ENCODE results near the gene WWOX. TPM values are rescaled to one million over a fixed set of nuclear protein-coding genes. Genes with fewer than 3 reads are reported as not detected.
"Not testable (repeated sequence)": the region's sequence is repeated elsewhere in the genome, so short reads cannot be mapped to it uniquely, and the experiment has no call there.

The WWOX gene
- total RNA-seq, 6 experiments from 2014 or later, result 0.46 to 3.4 (median 1.3) TPM

GRCh38 chr16:78689536-78689935, 590.1 kb downstream of the WWOX start:
- Mint-ChIP-seq H3K27ac (no peak overlapping the region), H3K9me3 (peaks cover 63% of the 10 kb centered on the region), H3K4me3 (no peak overlapping the region), H3K4me1 (ENCODE audit: low read depth) (no peaks in the 10 kb centered on the region), H3K36me3 (ENCODE audit: low read depth) (peaks cover 5% of the 10 kb centered on the region; the same call in 1 of the 2 replicates), H3K27me3 (ENCODE audit: insufficient read depth) (no peaks in the 10 kb centered on the region)
- no peak for DNase-seq
- TF ChIP-seq CTCF (IDR thresholded peaks at IDR 0.05), result no peak

GRCh38 chr16:78690510-78690909, 591.1 kb downstream of the WWOX start:
- Mint-ChIP-seq H3K36me3 (ENCODE audit: low read depth) (peaks cover 5% of the 10 kb centered on the region; the same call in 1 of the 2 replicates), H3K9me3 (peaks cover 58% of the 10 kb centered on the region), H3K4me3 (no peak overlapping the region), H3K27me3 (ENCODE audit: insufficient read depth) (no peaks in the 10 kb centered on the region), H3K4me1 (ENCODE audit: low read depth) (no peaks in the 10 kb centered on the region), H3K27ac (no peak overlapping the region)
- TF ChIP-seq CTCF (IDR thresholded peaks at IDR 0.05), result no peak
- DNase-seq, result no peak

- H3K27ac Mint-ChIP-seq; H3K4me1 Mint-ChIP-seq (ENCODE audit: low read depth); H3K36me3 Mint-ChIP-seq (ENCODE audit: low read depth); DNase-seq; H3K27me3 Mint-ChIP-seq (ENCODE audit: insufficient read depth); H3K4me3 Mint-ChIP-seq: not testable (repeated sequence)
- H3K9me3 Mint-ChIP-seq, result peaks cover 54% of the 10 kb centered on the region
Measured at GRCh38 chr16:78691746-78692145, 592.3 kb downstream of the WWOX start.

GRCh38 chr16:78693496-78693895, 594.0 kb downstream of the WWOX start:
- Mint-ChIP-seq H3K9me3 (peaks cover 65% of the 10 kb centered on the region), H3K27me3 (ENCODE audit: insufficient read depth) (no peaks in the 10 kb centered on the region), H3K36me3 (ENCODE audit: low read depth) (peaks cover 5% of the 10 kb centered on the region; the same call in 1 of the 2 replicates), H3K4me1 (ENCODE audit: low read depth) (no peaks in the 10 kb centered on the region), H3K4me3 (no peak overlapping the region), H3K27ac (no peak overlapping the region)
- DNase-seq, result no peak
- no peak for TF ChIP-seq CTCF (IDR thresholded peaks at IDR 0.05)

- Mint-ChIP-seq H3K9me3 (peaks cover 55% of the 10 kb centered on the region), H3K27ac (no peak overlapping the region), H3K27me3 (ENCODE audit: insufficient read depth) (no peaks in the 10 kb centered on the region), H3K36me3 (ENCODE audit: low read depth) (peaks cover 5% of the 10 kb centered on the region; the same call in 1 of the 2 replicates), H3K4me1 (ENCODE audit: low read depth) (no peaks in the 10 kb centered on the region), H3K4me3 (no peak overlapping the region)
- TF ChIP-seq CTCF (IDR thresholded peaks at IDR 0.05), result no peak
- no peak for DNase-seq
Measured at GRCh38 chr16:78694414-78694813, 595.0 kb downstream of the WWOX start.

GRCh38 chr16:78695391-78695790, 595.9 kb downstream of the WWOX start:
- H3K27ac Mint-ChIP-seq, result no peak overlapping the region
- no peak for TF ChIP-seq CTCF (IDR thresholded peaks at IDR 0.05)
- no peak overlapping the region for H3K4me3 Mint-ChIP-seq
- DNase-seq, result no peak
- H3K9me3 Mint-ChIP-seq, result peaks cover 56% of the 10 kb centered on the region
- no peaks in the 10 kb centered on the region for H3K4me1 Mint-ChIP-seq (ENCODE audit: low read depth)
- no peaks in the 10 kb centered on the region for H3K27me3 Mint-ChIP-seq (ENCODE audit: insufficient read depth)
- H3K36me3 Mint-ChIP-seq (ENCODE audit: low read depth), result peaks cover 5% of the 10 kb centered on the region; the same call in 1 of the 2 replicates
